NOMO-1 treated with DMSO at 0.1 percent for 48 hours (cell line): ENCODE results near the gene AZIN2.
"Not testable (repeated sequence)": the region's sequence is repeated elsewhere in the genome, so short reads cannot be mapped to it uniquely, and the experiment has no call there.

ENCODE experiments used
- DNase-seq: peaks from one replicate; lab custom pipeline; 2025; ENCODE audit not compliant: unreplicated experiment; lab: John Stamatoyannopoulos, UW

AZIN2 gene

GRCh38 chr1:33093004-33093403 is 12.1 kb downstream of the AZIN2 start:
- no peak for DNase-seq

DNA sequence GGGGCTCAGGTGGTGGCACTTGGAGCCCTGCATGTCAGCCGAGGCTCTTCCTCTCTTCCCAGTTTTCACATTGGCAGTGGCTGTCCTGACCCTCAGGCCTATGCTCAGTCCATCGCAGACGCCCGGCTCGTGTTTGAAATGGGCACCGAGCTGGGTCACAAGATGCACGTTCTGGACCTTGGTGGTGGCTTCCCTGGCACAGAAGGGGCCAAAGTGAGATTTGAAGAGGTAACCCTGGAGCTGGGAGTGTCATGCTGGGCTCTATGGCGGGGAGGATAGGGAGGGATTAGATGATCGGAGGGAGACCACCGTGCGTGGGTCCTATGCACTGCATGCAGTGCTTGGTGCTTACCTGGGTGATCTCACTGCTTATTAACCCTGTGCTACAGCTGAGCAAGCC is 13.5 kb downstream of the AZIN2 start:
- DNase-seq = no peak

- no peak for DNase-seq
Measured at GRCh38 chr1:33094971-33095604, 14.1 kb downstream of the AZIN2 start.

- DNase-seq = no peak
Measured at GRCh38 chr1:33096363-33097005, 15.5 kb downstream of the AZIN2 start.

DNA sequence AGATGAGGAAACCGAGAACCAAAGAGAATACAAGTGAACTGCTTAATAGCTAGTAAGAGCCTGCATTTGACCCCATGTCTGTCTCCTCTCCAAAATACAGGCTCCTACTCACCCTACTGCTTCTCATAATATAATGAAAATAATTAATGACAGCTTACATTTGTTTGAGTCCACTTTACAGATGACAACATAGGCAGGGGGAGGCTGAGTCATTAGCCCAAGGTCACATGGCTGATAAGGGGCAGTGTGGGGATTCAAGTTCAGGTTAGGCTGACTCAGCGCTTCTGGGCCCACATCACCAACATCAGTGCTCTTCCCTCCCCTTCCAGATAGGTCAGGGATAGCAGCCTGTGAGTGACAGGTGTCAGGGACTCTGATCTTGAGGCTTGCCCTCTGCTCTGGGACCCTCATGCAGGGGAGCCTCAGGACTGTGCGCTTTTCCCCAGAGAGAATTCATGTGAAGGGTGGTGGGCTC is 16.2 kb downstream of the AZIN2 start:
- no peak for DNase-seq

- DNase-seq = no peak
Measured at GRCh38 chr1:33097762-33098161, 16.8 kb downstream of the AZIN2 start.

DNA sequence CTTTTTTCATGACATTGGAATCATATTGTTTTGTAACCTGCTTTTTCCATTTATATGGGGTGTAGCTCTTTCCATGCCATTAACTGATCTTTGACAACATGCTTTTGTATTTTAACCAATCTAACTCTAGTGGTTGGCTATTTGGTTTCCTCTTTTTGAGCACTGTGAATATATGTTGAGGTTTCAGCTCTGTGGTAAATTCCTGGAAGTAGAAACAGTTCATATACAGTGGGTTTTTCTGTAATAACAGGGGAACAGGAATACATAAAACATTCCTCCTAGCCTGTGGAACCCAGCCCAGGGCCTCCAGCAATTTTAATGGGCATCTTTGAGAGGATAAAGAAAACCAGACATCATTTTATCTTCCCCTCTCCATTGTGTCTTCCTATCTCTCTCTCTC is 17.4 kb downstream of the AZIN2 start:
- no peak for DNase-seq

- DNase-seq = no peak
Measured at GRCh38 chr1:33099290-33100118, 18.6 kb downstream of the AZIN2 start.

DNA sequence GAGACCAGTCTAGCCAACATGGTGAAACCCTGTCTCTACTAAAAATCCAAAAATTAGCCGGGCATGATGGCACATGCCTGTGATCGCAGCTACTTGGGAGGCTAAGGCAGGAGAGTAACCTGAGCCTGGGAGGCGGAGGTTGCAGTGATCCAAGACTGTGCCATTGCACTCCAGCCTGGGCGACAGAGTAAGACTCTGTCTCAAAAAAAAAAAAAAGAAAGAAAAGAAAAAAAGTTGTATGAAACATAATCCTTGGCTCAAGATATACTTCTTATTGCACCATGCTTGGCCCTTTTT is 19.1 kb downstream of the AZIN2 start:
- DNase-seq = not testable (repeated sequence)

DNA sequence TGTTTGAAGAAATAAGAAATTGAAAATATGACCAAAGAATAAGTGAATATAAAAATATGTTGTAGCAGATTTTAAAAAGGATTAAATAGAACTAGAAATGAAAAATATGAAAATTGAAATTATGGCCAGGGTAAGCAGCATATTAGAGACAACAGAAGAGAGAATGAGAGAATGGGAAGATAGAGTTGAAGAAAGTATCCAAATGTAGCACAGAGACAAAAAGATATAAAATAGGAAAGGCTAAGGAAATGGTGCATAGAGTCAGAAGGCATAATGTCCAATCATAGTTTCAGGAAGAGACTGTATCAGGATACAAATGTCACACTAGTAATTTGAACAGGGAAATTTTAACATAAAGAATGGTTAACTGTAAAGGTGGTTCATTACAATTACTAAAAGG is 29.5 kb downstream of the AZIN2 start:
- no peak for DNase-seq

GRCh38 chr1:33111965-33112364 is 31.0 kb downstream of the AZIN2 start:
- DNase-seq = no peak

- no peak for DNase-seq
Measured at GRCh38 chr1:33117440-33118085, 36.6 kb downstream of the AZIN2 start.

DNA sequence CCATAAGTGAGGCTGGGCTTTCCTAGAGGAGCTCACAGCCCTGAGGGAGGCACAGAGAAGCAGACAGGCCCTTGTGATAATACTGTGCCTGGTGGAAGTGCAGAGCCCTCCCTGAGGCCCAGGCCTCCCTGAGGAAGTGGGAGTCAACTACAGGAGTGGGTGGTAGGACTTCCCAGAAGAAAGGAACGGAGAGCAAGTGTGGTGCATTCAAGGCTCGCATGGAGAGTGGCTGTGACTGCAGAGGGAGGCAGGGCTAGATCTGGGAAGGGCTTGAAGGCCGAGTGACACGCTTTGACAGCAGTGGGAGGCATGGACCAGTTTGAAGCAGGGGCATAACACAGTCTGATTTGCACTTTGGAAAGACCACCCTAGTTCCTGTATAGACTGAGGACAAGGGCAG is 37.3 kb downstream of the AZIN2 start:
- DNase-seq = no peak

DNA sequence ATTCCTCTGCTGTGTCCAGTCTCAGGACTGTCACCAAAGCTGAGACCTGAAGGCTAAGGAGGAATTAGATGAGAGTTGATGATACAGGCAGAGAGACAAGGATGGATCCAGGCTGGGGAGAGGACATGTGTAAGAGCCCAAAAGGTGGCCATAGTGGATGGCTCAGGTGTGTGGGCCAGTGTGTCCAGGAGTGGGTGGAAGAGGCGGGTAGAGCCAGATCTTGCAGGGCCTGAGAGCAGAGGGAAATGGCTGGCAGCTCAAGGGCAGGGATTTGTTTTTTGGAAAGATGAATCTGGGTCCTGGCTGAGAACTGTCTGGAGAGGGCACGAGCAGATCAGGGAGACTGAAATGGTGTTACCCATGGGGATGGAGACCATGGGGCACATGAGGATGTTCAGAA is 38.1 kb downstream of the AZIN2 start:
- DNase-seq = no peak

DNA sequence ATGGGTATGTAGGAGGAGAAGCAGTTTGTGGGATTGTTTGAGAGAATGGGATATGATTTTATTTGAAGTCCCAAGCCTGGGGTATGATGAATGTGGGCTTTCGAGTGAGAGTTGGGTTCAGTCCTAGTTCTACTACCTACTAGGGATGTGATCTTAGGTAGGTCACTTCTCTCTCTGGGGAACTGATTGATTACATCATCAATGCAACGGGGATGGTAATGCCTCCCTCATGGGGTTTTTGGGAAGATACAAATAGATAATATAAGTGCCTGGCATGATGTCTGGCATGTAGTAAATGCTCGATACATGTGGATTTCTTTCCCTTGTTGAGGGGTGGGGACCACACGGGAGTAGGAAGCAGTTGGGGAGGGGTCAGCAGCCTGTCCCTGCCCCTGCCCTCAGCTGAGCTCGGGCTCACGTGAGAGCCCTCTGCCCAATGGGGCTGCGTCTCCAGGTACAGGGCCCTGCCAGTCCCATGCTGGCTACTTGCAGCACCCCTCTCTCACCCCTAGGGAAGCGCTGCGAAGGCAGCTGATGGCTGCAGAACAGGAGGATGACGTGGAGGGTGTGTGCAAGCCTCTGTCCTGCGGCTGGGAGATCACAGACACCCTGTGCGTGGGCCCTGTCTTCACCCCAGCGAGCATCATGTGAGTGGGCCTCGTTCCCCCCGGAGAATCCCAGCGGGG is 38.7 kb downstream of the AZIN2 start:
- no peak for DNase-seq

GRCh38 chr1:33120436-33121231 is 39.7 kb downstream of the AZIN2 start:
- no peak for DNase-seq

DNA sequence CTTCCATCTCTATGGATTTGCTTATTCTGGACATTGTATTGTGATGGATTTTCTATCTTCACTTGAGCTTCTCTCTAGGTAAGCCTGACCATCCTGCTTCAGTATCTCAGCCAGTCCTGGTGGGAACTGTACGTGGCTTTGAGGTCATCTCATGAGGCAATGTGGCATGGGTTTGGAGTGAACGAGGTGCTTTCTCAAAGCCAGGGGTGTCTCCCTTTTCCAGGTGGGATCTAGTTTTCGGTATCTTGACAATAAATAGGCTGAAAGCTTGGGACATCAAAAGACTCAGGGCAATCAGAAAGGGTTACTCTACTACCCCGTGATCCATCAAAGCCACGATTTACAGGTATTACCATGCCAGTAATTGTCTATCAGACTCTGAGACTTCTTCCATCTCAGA is 40.8 kb downstream of the AZIN2 start:
- no peak for DNase-seq

GRCh38 chr1:33122483-33123178 is 41.7 kb downstream of the AZIN2 start:
- DNase-seq = no peak

GRCh38 chr1:33123266-33123665 is 42.3 kb downstream of the AZIN2 start:
- no peak for DNase-seq

DNA sequence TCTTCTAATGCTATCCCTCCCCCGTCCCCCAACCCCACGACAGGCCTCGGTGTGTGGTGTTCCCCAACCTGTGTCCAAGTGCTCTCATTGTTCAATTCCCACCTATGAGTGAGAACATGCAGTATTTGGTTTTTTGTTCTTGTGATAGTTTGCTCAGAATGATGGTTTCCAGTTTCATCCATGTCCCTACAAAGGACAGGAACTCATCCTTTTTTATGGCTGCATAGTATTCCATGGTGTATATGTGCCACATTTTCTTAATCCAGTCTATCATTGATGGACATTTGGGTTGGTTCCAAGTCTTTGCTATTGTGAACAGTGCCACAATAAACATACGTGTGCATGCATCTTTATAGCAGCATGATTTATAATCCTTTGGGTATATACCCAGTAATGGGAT is 43.7 kb downstream of the AZIN2 start:
- DNase-seq = not testable (repeated sequence)
